ES-I3 (cell line): ENCODE data around the gene MPHOSPH10.
"Not testable (repeated sequence)": the region's sequence is repeated elsewhere in the genome, so short reads cannot be mapped to it uniquely, and the experiment has no call there.

Experiments
- H3K36me3 ChIP-seq: 2 replicates; pipeline ENCODE4 v1.6.1; 2013; ENCODE audit warnings: mild to moderate bottlenecking, low read length, control low read depth, moderate library complexity; ENCODE audit not compliant: insufficient read depth
- H3K4me1 ChIP-seq: 2 replicates; pipeline ENCODE4 v1.6.1; 2013; ENCODE audit warnings: mild to moderate bottlenecking, control low read depth, low read length; ENCODE audit not compliant: insufficient read depth
- H3K9ac ChIP-seq: 2 replicates; pipeline ENCODE4 v1.6.1; 2013; ENCODE audit warnings: low read depth, mild to moderate bottlenecking, low read length, moderate library complexity
- H3K9me3 ChIP-seq: 2 replicates; pipeline ENCODE4 v1.6.1; 2013; ENCODE audit warnings: mild to moderate bottlenecking, low read length, moderate library complexity; ENCODE audit not compliant: control insufficient read depth, insufficient read depth

The MPHOSPH10 gene, protein sequence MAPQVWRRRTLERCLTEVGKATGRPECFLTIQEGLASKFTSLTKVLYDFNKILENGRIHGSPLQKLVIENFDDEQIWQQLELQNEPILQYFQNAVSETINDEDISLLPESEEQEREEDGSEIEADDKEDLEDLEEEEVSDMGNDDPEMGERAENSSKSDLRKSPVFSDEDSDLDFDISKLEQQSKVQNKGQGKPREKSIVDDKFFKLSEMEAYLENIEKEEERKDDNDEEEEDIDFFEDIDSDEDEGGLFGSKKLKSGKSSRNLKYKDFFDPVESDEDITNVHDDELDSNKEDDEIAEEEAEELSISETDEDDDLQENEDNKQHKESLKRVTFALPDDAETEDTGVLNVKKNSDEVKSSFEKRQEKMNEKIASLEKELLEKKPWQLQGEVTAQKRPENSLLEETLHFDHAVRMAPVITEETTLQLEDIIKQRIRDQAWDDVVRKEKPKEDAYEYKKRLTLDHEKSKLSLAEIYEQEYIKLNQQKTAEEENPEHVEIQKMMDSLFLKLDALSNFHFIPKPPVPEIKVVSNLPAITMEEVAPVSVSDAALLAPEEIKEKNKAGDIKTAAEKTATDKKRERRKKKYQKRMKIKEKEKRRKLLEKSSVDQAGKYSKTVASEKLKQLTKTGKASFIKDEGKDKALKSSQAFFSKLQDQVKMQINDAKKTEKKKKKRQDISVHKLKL

DNA sequence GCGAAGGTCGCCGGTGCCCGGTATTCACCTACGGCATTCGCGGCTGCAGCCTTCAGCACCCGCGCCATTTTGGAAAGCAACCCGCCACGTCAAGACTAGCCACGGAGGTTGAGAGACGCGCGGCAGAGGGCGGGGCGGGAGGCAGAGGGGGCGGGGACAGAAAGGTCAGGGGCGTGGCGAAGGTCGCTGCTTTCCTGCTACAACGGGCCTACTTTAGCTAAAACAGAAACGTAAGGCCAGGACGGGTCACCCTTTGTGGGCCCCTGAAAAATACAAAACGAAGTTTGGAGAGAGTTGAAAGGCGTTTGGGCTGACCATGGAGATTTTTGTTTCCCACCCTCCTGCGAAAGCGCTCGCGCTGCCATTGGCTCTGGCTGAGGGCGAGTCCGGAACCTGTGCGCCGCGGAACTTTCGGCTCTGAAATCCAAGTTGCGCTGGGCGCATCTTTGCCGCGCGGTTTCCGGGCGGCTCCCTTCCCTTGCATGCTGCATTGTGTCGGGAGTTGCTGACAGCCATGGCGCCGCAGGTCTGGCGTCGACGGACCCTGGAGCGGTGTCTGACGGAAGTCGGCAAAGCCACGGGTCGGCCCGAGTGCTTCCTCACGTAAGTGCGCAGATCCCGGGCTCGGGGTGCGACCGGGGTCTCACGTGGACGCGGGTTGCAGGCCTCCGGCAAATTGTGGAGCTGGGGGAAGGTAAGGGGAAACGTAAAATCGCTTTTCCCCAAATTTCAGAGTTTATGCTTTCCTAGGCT, at the start of gene MPHOSPH10, which contains the start of gene MCEE:
Gene MPHOSPH10, plus strand, starts transcription at position 483 of the 753 bp plus-strand sequence. Its CDS starts 32 bp downstream, at position 515.
Gene MCEE, minus strand, starts transcription at position 78 of the 753 bp plus-strand sequence. Its CDS starts 10 bp downstream, at position 68.
- Histone ChIP-seq H3K4me1 (no peaks in the 10 kb centered on the region), H3K9me3 (no peaks in the 10 kb centered on the region), H3K36me3 (peaks cover 6% of the 10 kb centered on the region; the same call in 1 of the 2 replicates), H3K9ac (peak within 1 kb of the TSS; percentile 93)

GRCh38 chr2:71082402-71083252, 47.8 kb upstream of the MPHOSPH10 start:
- H3K36me3 ChIP-seq, result peaks cover 2% of the 10 kb centered on the region; the same call in 1 of the 2 replicates
- no peaks in the 10 kb centered on the region for H3K9me3 ChIP-seq
- peaks cover 22% of the 10 kb centered on the region for H3K4me1 ChIP-seq
- no peak overlapping the region for H3K9ac ChIP-seq

GRCh38 chr2:71083297-71083696, 47.1 kb upstream of the MPHOSPH10 start:
- peaks cover 22% of the 10 kb centered on the region for H3K4me1 ChIP-seq
- H3K9me3 ChIP-seq, H3K9ac ChIP-seq, H3K36me3 ChIP-seq: not testable (repeated sequence)

- H3K9ac ChIP-seq, H3K36me3 ChIP-seq, H3K9me3 ChIP-seq: not testable (repeated sequence)
- peaks cover 22% of the 10 kb centered on the region for H3K4me1 ChIP-seq
Measured at GRCh38 chr2:71083752-71084312, 46.6 kb upstream of the MPHOSPH10 start.

- H3K4me1 ChIP-seq, result peaks cover 22% of the 10 kb centered on the region
- not testable (repeated sequence) for H3K9me3 ChIP-seq, H3K36me3 ChIP-seq, H3K9ac ChIP-seq
Measured at GRCh38 chr2:71085325-71086003, 45.0 kb upstream of the MPHOSPH10 start.

GRCh38 chr2:71089475-71089874, 41.0 kb upstream of the MPHOSPH10 start:
- H3K9ac ChIP-seq, H3K36me3 ChIP-seq: not testable (repeated sequence)

DNA sequence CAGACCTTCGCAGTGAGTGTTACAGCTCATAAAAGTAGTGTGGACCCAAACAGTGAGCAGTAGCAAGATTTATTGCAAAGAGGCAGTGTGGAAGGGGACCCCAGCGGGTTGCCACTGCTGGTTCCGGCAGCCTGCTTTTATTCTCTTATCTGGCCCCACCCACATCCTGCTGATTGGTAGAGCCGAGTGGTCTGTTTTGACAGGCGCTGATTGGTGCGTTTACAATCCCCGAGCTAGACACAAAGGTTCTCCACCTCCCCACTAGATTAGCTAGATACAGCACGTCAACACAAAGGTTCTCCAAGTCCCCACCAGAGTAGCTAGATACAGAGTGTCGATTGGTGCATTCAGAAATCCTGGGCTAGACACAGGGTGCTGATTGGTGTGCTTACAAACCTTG, 38.6 kb upstream of the MPHOSPH10 start:
- not testable (repeated sequence) for H3K4me1 ChIP-seq, H3K9me3 ChIP-seq, H3K9ac ChIP-seq, H3K36me3 ChIP-seq

More at GRCh38 chr2:71089475-71089874, 41.0 kb upstream of the MPHOSPH10 start:
- not testable (repeated sequence) for H3K9me3 ChIP-seq, H3K4me1 ChIP-seq

DNA sequence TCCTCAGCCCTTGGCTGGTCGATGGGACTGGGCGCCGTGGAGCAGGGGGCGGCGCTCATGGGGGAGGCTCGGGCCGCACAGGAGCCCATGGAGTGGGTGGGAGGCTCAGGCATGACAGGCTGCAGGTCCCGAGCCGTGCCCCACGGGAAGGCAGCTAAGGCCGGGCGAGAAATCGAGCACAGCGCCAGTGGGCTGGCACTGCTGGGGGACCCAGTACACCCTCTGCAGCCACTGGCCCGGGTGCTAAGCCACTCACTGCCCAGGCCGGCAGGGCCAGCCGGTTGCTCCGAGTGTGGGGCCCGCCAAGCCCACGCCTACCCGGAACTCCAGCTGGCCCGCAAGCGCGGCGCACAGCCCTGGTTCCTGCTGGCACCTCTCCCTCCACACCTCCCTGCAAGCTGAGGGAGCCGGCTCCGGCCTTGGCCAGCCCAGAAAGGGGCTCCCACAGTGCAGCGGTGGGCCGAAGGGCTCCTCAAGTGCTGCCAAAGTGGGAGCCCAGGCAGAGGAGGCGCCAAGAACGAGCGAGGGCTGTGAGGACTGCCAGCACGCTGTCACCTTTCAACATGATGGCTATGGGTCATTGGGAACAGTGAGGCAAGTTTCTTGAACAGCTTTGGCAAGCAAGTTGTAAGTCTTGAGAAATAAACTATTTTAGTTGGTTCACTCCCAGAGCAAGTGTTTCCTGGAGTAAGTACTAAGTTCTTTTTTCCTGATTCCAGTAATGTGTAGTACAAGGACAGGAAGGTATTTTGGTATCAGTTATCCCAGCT, 37.8 kb upstream of the MPHOSPH10 start:
- not testable (repeated sequence) for H3K36me3 ChIP-seq, H3K9me3 ChIP-seq, H3K4me1 ChIP-seq, H3K9ac ChIP-seq

- no peaks in the 10 kb centered on the region for H3K4me1 ChIP-seq
- no peaks in the 10 kb centered on the region; the same call in 1 of the 2 replicates for H3K9me3 ChIP-seq
- no peak overlapping the region for H3K9ac ChIP-seq
- H3K36me3 ChIP-seq, result no peaks in the 10 kb centered on the region
Measured at GRCh38 chr2:71100195-71100964, 30.1 kb upstream of the MPHOSPH10 start.

DNA sequence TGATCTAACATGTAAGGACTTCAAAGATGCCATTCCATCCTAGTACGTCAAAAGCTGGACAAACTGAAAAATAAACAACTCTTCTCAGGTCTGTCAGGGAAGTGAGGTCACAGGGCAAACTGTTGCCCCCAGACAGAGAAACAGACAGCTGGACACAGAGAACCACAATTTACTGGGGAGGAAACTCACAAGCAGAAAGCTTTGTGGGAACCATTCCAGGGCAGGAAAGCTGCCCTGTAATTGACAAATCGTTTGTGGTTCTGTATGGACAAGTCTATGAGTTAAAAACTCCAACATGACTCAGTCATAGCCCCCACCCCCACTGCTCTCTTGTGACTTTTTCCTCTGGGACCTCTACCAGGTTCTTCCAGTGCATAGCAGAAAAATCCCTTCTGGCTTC, 28.8 kb upstream of the MPHOSPH10 start:
- Histone ChIP-seq H3K9ac (no peak overlapping the region), H3K36me3 (no peaks in the 10 kb centered on the region), H3K4me1 (no peaks in the 10 kb centered on the region), H3K9me3 (no peaks in the 10 kb centered on the region; the same call in 1 of the 2 replicates)

- Histone ChIP-seq H3K9ac (no peak overlapping the region), H3K4me1 (no peaks in the 10 kb centered on the region), H3K36me3 (no peaks in the 10 kb centered on the region), H3K9me3 (no peaks in the 10 kb centered on the region; the same call in 1 of the 2 replicates)
Measured at GRCh38 chr2:71102981-71103681, 27.3 kb upstream of the MPHOSPH10 start.
